PC-3 (cell line): ENCODE measurements around the gene FAM180B. TPM values are rescaled to one million over a fixed set of nuclear protein-coding genes. Genes with fewer than 3 reads are reported as not detected.

Source experiments
- ATAC-seq: fragments of 200-7000 bp; cut with Tn5 transposase; 2 replicates; pipeline ENCODE4 v1.9.1; 2020; ENCODE audit warnings: mild to moderate bottlenecking, moderate library complexity
- BruUV-seq: library from RNA; stranded (reverse); fragments of 400-500 nt; replicated peaks from 2 replicates; lab custom pipeline; 2021; lab: Mats Ljungman, UMichigan
- CTCF ChIA-PET: fragments of 300-600 bp; sonication (Branson Sonifier 250); formaldehyde crosslinking; loops from one replicate; lab custom pipeline; 2022; ENCODE audit warnings: antibody characterized with exemption; lab: Charles Lee
- POLR2A ChIA-PET: fragments of 300-600 bp; sonication (Branson Sonifier 250); formaldehyde crosslinking; loops from one replicate; lab custom pipeline; 2022; ENCODE audit warnings: antibody characterized with exemption; ENCODE audit not compliant: unreplicated experiment; lab: Charles Lee
- DNase-seq: peaks from one replicate; pipeline ENCODE4 v3.0.0-alpha.2; 2015
- H2AFZ ChIP-seq: fragments of 300-600 bp; sonication (generic); 2 replicates; pipeline ENCODE4 v1.6.0; 2016; ENCODE audit warnings: antibody characterized with exemption, low read length
- H3F3A ChIP-seq: fragments of 300-600 bp; sonication (generic); one replicate; pipeline ENCODE4 v1.6.0; 2017; ENCODE audit warnings: antibody characterized with exemption, low read length, control low read depth, mild to moderate bottlenecking; ENCODE audit not compliant: unreplicated experiment
- H3K27ac ChIP-seq: fragments of 300-600 bp; sonication (generic); 2 replicates; pipeline ENCODE4 v1.5.1; 2016; ENCODE audit warnings: mild to moderate bottlenecking, low read length
- H3K27me3 ChIP-seq: fragments of 300-600 bp; sonication (generic); 2 replicates; pipeline ENCODE4 v1.6.1; 2016; ENCODE audit warnings: low read length, mixed read lengths
- H3K36me3 ChIP-seq: fragments of 300-600 bp; sonication (generic); 2 replicates; pipeline ENCODE4 v1.6.1; 2016; ENCODE audit warnings: low read depth, mixed run types, low read length, mixed read lengths
- H3K4me1 ChIP-seq: fragments of 300-600 bp; sonication (generic); 2 replicates; pipeline ENCODE4 v1.5.1; 2016; ENCODE audit warnings: low read length; ENCODE audit not compliant: insufficient read depth
- H3K4me2 ChIP-seq: fragments of 300-600 bp; sonication (generic); 2 replicates; pipeline ENCODE4 v1.6.0; 2016; ENCODE audit warnings: low read length
- H3K4me3 ChIP-seq: fragments of 300-600 bp; sonication (generic); 2 replicates; pipeline ENCODE4 v1.5.1; 2016; ENCODE audit warnings: mild to moderate bottlenecking, low read length, mixed read lengths
- H3K79me2 ChIP-seq: fragments of 300-600 bp; sonication (generic); 2 replicates; pipeline ENCODE4 v1.6.1; 2017; ENCODE audit warnings: low read length, mixed read lengths
- H3K9ac ChIP-seq: fragments of 300-600 bp; sonication (generic); 2 replicates; pipeline ENCODE4 v1.6.0; 2016; ENCODE audit warnings: mild to moderate bottlenecking, low read length
- H3K9me2 ChIP-seq: fragments of 300-600 bp; sonication (generic); replicated peaks from 2 replicates; pipeline ENCODE4 v1.6.1; 2016; ENCODE audit warnings: mixed run types, low read length, mixed read lengths
- H3K9me3 ChIP-seq: fragments of 300-600 bp; sonication (generic); 2 replicates; pipeline ENCODE4 v1.6.1; 2016; ENCODE audit warnings: low read length, mixed read lengths
- H4K20me1 ChIP-seq: fragments of 300-600 bp; sonication (generic); 2 replicates; pipeline ENCODE4 v1.6.1; 2016; ENCODE audit warnings: low read length, mixed read lengths
- CTCF ChIP-seq: fragments of 300-600 bp; sonication (generic); conservative IDR thresholded peaks from 2 replicates; pipeline ENCODE4 v1.5.1; 2017; ENCODE audit warnings: antibody characterized with exemption, low read depth, mild to moderate bottlenecking, low read length
- EZH2 ChIP-seq: fragments of 300-600 bp; sonication (generic); IDR thresholded peaks from one replicate; pipeline ENCODE4 v1.6.1; 2017; ENCODE audit warnings: antibody characterized with exemption, mild to moderate bottlenecking, low read length; ENCODE audit not compliant: unreplicated experiment
- EZH2phosphoT487 ChIP-seq: fragments of 300-600 bp; sonication (generic); IDR thresholded peaks from 2 replicates; pipeline ENCODE4 v1.6.1; 2018; ENCODE audit warnings: mild to moderate bottlenecking, antibody characterized with exemption, low read length, borderline replicate concordance
- intact Hi-C: fragments of 100-400 bp; cut with micrococcal nuclease; formaldehyde crosslinking; loops from 2 replicates; pipeline ENCODE4 v1.9.0; 2023
- total RNA-seq: library from RNA; depleted of rRNA; stranded (reverse); fragments of >200 nt; gene quantifications from 2 replicates; pipeline ENCODE4 v1.2.3, GENCODE V29; 2014

Gene FAM180B
- total RNA-seq, 1 experiment from 2014 or later: not detected

DNA sequence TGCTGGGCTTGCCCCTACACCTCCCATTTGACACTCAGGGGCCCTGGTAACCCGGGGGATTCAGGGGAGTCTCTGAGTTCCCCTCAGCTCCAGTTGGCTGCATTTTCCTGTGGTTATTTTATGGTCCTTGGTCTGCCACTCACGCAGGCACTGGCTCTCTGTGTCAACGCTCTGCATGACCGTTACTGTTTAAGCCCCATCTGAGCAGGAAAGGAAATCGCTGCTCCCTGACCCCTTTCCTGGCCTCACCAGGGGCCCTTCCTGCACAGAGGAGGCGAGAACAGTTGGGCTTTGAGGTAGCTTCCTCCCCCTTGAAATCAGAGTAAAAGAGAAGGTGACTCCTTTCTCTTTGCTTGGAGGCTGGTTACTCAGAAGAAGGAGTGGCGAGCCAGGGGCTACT, 5.3 kb downstream of the FAM180B start:
- H3K9me2 ChIP-seq: no peaks in the 10 kb centered on the region
- peaks cover 15% of the 10 kb centered on the region for H3K27me3 ChIP-seq
- no peak overlapping the region for H3K9ac ChIP-seq
- TF ChIP-seq EZH2 (no peak), EZH2phosphoT487 (no peak), CTCF (no peak)
- no peaks in the 10 kb centered on the region for H3K36me3 ChIP-seq
- no peak overlapping the region for H3K4me3 ChIP-seq
- H2AFZ ChIP-seq: no peak overlapping the region
- CTCF ChIA-PET: no interaction called here
- H4K20me1 ChIP-seq: no peaks in the 10 kb centered on the region
- H3K27ac ChIP-seq: no peak overlapping the region
- DNase-seq: no peak
- ATAC-seq: no peak
- intact Hi-C loops: no loop called here
- no peak overlapping the region for H3K4me2 ChIP-seq
- no peaks in the 10 kb centered on the region for H3K9me3 ChIP-seq
- BruUV-seq: no TSS peak
- POLR2A ChIA-PET: no interaction called here
- no peaks in the 10 kb centered on the region for H3K4me1 ChIP-seq
- H3K79me2 ChIP-seq: no peaks in the 10 kb centered on the region
- no peaks in the 10 kb centered on the region for H3F3A ChIP-seq

- Histone ChIP-seq H3K4me3 (no peak overlapping the region), H3K9me3 (no peaks in the 10 kb centered on the region), H3K36me3 (no peaks in the 10 kb centered on the region), H3F3A (no peaks in the 10 kb centered on the region), H3K9me2 (no peaks in the 10 kb centered on the region), H3K27ac (no peak overlapping the region), H2AFZ (no peak overlapping the region), H3K4me2 (no peak overlapping the region), H3K27me3 (peaks cover 15% of the 10 kb centered on the region), H3K4me1 (no peaks in the 10 kb centered on the region), H3K79me2 (no peaks in the 10 kb centered on the region), H3K9ac (no peak overlapping the region), H4K20me1 (no peaks in the 10 kb centered on the region)
- no peak for ATAC-seq
- intact Hi-C loops: no loop called here
- POLR2A ChIA-PET: no interaction called here
- BruUV-seq: no TSS peak
- CTCF ChIA-PET: no interaction called here
- DNase-seq: no peak
- no peak for TF ChIP-seq CTCF
- TF ChIP-seq EZH2: no peak
- TF ChIP-seq EZH2phosphoT487: no peak
Measured at GRCh38 chr11:47592251-47592650, 5.8 kb downstream of the FAM180B start.

DNA sequence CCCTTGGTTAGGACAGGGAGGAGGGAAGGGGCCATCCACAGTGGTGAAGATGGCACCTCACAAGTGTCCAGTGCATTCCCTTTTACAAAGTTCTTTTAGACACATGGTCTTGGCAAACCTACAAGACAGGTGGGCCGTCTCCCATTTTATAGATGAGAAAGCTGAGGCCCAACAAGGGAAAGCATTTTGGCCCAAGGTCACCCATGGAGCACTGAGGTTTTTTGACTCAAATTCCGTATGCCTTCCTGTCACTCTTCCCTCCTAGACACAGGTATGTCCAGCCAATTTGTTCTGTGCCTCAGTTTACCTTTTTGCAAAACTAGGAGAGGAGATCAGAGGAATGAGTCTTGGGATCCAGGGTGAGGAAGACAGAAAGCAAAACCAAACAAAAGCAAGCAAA, 6.5 kb downstream of the FAM180B start:
- no peak for TF ChIP-seq EZH2phosphoT487
- no peak for TF ChIP-seq CTCF
- TF ChIP-seq EZH2: no peak
- no peak overlapping the region for H3K4me2 ChIP-seq
- H3K79me2 ChIP-seq: no peaks in the 10 kb centered on the region
- ChIA-PET CTCF (no interaction called here), POLR2A (no interaction called here)
- no TSS peak for BruUV-seq
- no peak overlapping the region for H3K4me3 ChIP-seq
- no peaks in the 10 kb centered on the region for H3F3A ChIP-seq
- H2AFZ ChIP-seq: no peak overlapping the region
- no peak for DNase-seq
- intact Hi-C loops: no loop called here
- H3K27me3 ChIP-seq: peaks cover 15% of the 10 kb centered on the region
- H3K27ac ChIP-seq: no peak overlapping the region
- no peaks in the 10 kb centered on the region for H4K20me1 ChIP-seq
- H3K9me2 ChIP-seq: no peaks in the 10 kb centered on the region
- ATAC-seq: no peak
- no peak overlapping the region for H3K9ac ChIP-seq
- H3K9me3 ChIP-seq: no peaks in the 10 kb centered on the region
- H3K36me3 ChIP-seq: no peaks in the 10 kb centered on the region
- no peaks in the 10 kb centered on the region for H3K4me1 ChIP-seq
